GM20000 (cell line): Measurements from ENCODE around the gene GPR78.
"Not testable (repeated sequence)": the region's sequence is repeated elsewhere in the genome, so short reads cannot be mapped to it uniquely, and the experiment has no call there.

Experiments used
- DNase-seq: peaks from one replicate; pipeline ENCODE4 v3.0.0; 2012; ENCODE audit warnings: low spot score
- TF ChIP-seq, protein P1 (sequence below): IDR thresholded peaks from 2 replicates; pipeline ENCODE4 v1.5.1; 2012; ENCODE audit warnings: mild to moderate bottlenecking, control low read depth; ENCODE audit errors: extremely low read depth, missing control alignments

The GPR78 gene

GRCh38 chr4:8615921-8616787, 36.0 kb downstream of the GPR78 start:
- TF ChIP-seq, protein P1, sequence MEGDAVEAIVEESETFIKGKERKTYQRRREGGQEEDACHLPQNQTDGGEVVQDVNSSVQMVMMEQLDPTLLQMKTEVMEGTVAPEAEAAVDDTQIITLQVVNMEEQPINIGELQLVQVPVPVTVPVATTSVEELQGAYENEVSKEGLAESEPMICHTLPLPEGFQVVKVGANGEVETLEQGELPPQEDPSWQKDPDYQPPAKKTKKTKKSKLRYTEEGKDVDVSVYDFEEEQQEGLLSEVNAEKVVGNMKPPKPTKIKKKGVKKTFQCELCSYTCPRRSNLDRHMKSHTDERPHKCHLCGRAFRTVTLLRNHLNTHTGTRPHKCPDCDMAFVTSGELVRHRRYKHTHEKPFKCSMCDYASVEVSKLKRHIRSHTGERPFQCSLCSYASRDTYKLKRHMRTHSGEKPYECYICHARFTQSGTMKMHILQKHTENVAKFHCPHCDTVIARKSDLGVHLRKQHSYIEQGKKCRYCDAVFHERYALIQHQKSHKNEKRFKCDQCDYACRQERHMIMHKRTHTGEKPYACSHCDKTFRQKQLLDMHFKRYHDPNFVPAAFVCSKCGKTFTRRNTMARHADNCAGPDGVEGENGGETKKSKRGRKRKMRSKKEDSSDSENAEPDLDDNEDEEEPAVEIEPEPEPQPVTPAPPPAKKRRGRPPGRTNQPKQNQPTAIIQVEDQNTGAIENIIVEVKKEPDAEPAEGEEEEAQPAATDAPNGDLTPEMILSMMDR, result no peak
- DNase-seq, result no peak

DNA sequence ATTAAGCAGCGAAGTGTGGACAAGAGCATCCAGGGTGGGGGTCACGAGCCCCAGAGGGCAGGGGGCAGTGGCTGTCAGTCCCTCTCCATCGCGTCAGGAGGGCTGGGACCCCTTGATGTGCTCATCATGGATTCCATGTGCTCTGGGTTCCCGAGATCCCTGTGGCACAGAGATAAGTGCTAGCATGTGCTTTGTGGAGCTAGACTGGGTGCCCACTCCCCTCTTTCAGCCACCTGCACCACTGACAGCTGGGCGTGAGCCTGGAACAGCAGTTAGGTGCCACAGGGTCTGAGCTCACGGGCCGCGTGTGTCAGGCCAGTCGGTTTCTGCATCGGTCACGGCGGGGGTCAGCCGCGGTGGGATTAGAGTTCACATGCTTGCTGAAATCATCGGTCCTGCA, 36.6 kb downstream of the GPR78 start:
- TF ChIP-seq, protein P1, result no peak
- no peak for DNase-seq

GRCh38 chr4:8617486-8618040, 37.4 kb downstream of the GPR78 start:
- no peak for DNase-seq
- TF ChIP-seq, protein P1, result no peak

DNA sequence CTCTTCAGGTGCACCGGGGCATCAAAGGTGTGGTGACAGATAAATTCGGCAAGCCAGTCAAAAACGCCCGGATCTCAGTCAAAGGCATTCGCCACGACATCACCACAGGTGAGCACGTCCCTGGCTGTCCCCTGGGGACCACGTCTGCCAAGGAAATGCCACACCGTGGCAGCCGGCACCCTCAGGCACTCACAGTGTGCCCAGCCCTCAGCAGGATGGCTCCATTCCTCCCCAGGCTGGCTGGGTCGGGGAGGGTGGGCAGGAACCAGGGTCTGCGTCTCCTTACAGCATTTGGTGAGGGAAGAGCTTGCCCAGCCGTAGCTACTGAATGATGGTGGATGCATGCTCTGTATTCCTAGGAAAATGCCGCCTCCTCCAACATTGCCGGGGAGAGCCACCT, 38.2 kb downstream of the GPR78 start:
- DNase-seq, result no peak
- TF ChIP-seq, protein P1, result no peak

- DNase-seq, result no peak
- TF ChIP-seq, protein P1, result no peak
Measured at GRCh38 chr4:8618961-8619720, 38.9 kb downstream of the GPR78 start.

- not testable (repeated sequence) for DNase-seq
Measured at GRCh38 chr4:8621135-8621534, 40.9 kb downstream of the GPR78 start.

GRCh38 chr4:8624601-8625272, 44.5 kb downstream of the GPR78 start:
- DNase-seq, result not testable (repeated sequence)

- not testable (repeated sequence) for DNase-seq
Measured at GRCh38 chr4:8630240-8630905, 50.2 kb downstream of the GPR78 start.

DNA sequence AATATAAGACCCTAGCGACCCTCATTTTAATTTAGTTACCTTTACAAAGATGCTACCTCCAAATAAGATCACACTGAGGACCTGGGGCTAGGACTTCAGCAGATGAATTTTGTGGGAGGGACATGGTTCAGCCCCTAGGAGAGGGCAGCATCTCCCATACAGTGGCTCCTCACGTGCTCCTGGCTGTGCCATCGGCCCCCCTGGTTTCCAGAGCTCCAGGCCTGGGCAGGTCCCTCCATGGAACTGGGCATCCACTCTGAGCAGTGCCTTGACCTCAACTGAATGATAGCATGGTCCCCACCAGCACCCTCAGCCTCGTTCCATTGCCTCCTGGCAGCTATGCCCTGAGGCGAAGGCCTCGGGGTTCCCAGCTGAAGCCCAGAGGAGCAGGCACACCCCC, 51.7 kb downstream of the GPR78 start:
- DNase-seq, result not testable (repeated sequence)

DNA sequence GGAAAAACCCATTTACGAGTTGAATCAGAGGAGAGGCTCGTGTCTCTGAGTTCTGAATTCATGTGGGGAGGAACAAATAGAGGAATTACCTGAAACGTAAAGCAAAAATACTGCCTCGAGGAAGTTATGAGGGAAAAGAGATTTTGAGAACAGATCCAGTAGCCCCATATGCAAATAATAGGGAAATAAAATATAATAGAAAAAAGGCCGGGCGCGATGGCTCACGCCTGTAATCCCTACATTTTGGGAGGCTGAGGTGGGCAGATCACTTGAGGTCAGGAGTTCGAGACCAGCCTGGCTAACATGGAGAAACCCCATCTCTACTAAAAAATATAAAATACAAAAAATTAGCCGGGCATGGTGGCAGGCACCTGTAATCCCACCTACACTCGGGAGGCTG, 54.6 kb downstream of the GPR78 start:
- DNase-seq, result not testable (repeated sequence)

DNA sequence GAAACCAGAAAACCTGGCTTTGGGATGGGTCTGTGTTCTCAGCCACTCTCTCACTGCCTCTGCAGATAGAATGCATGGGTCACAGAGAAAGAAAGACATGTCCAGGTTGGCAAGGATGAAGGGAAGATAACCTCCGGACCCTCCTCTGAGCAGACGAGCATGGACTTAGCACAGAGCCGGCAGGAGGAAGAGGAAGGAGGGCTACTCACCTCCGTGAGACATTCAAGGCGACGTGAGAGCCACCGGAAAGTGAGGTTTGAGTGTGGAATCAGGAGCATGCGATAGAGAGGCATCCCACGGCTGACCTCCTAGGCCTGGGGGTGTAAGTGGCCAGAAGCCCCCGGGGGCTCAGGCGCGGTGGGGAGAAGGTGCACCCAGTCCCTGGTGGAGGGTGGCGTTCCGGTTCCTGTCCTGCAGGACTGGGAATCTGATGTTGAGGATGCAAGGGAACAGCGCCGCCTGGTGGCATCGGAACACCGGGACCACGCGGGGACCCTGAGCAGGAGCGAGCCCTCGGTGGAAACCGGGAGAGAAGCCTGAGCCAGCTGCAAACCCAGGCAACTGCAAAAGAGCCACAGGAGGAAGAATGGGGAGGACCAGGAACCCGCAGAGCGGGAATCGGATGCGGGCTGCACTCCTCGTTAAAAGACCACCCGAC, 55.8 kb downstream of the GPR78 start:
- not testable (repeated sequence) for DNase-seq
